GM19397 (cell line): Measurements from ENCODE around the gene P2RY6.
"Not testable (repeated sequence)": the region's sequence is repeated elsewhere in the genome, so short reads cannot be mapped to it uniquely, and the experiment has no call there.

Experiments
- ATAC-seq: cut with Tn5 transposase; IDR thresholded peaks from one replicate; pipeline ENCODE4 v1.9.1; 2021; ENCODE audit warnings: mild to moderate bottlenecking, moderate library complexity; ENCODE audit not compliant: unreplicated experiment

Gene P2RY6

GRCh38 chr11:73258104-73259035 lies 13.8 kb upstream of the P2RY6 start:
- ATAC-seq = no peak

GRCh38 chr11:73259406-73260126 lies 12.6 kb upstream of the P2RY6 start:
- ATAC-seq = no peak

- no peak for ATAC-seq
Measured at GRCh38 chr11:73260127-73260457, 12.0 kb upstream of the P2RY6 start.

GRCh38 chr11:73262851-73263495 lies 9.2 kb upstream of the P2RY6 start:
- ATAC-seq = no peak

- no peak for ATAC-seq
Measured at GRCh38 chr11:73263640-73264039, 8.5 kb upstream of the P2RY6 start.

GRCh38 chr11:73265278-73265810 lies 6.8 kb upstream of the P2RY6 start:
- ATAC-seq = no peak

- no peak for ATAC-seq
Measured at GRCh38 chr11:73265853-73266645, 6.1 kb upstream of the P2RY6 start.

GRCh38 chr11:73266646-73267020 lies 5.5 kb upstream of the P2RY6 start:
- no peak for ATAC-seq

GRCh38 chr11:73267122-73267846 lies 4.9 kb upstream of the P2RY6 start:
- ATAC-seq = no peak

GRCh38 chr11:73267906-73268540 lies 4.1 kb upstream of the P2RY6 start:
- no peak for ATAC-seq

GRCh38 chr11:73268671-73269271 lies 3.4 kb upstream of the P2RY6 start:
- no peak for ATAC-seq

- no peak for ATAC-seq
Measured at GRCh38 chr11:73269459-73270015, 2.6 kb upstream of the P2RY6 start.

GRCh38 chr11:73270016-73270854 lies 1.9 kb upstream of the P2RY6 start:
- ATAC-seq = no peak

GRCh38 chr11:73270855-73271477 lies 1.2 kb upstream of the P2RY6 start:
- ATAC-seq = no peak

- ATAC-seq = not testable (repeated sequence)
Measured at GRCh38 chr11:73271478-73271865, 666 bp upstream of the P2RY6 start.

- no peak for ATAC-seq
Measured at GRCh38 chr11:73272680-73273038, 521 bp downstream of the P2RY6 start.

GRCh38 chr11:73273222-73273895 lies 1.2 kb downstream of the P2RY6 start:
- ATAC-seq = no peak
